Measurements from ENCODE around the gene GRK4. TPM values are rescaled to one million over a fixed set of nuclear protein-coding genes. Genes with fewer than 3 reads are reported as not detected.
A peak's percentile ranks its signal among the peaks of the same experiment; 100 is the strongest.
"Not testable (repeated sequence)": the region's sequence is repeated elsewhere in the genome, so short reads cannot be mapped to it uniquely, and the experiment has no call there.

Gene GRK4
- polyA plus RNA-seq, 1 donor from 2014 or later: 0.99 TPM

- not testable (repeated sequence) for H3K36me3 Mint-ChIP-seq, H3K4me3 Mint-ChIP-seq, H3K27me3 Mint-ChIP-seq, H3K27ac Mint-ChIP-seq
- peaks cover 2 to 13% (median 3%) of the 10 kb centered on the region in 3 donors for H3K9me3 Mint-ChIP-seq
- H3K4me1 Mint-ChIP-seq: peaks cover 12 to 16% (median 12%) of the 10 kb centered on the region in 3 donors
These were observed 87.9 kb downstream of the GRK4 start for GRCh38 chr4:3051141-3051897.

GRCh38 chr4:3054169-3054759 lies 90.9 kb downstream of the GRK4 start:
- Mint-ChIP-seq H3K9me3 (peaks cover 2 to 13% (median 3%) of the 10 kb centered on the region in 3 donors), H3K4me1 (peaks cover 6 to 14% (median 10%) of the 10 kb centered on the region in 3 donors), H3K36me3 (peaks cover 11% of the 10 kb centered on the region), H3K4me3 (peak overlapping the region in 1 of 4 donors; percentile 39), H3K27ac (no peak overlapping the region), H3K27me3 (no peaks in the 10 kb centered on the region)

GRCh38 chr4:3059943-3060342 lies 96.6 kb downstream of the GRK4 start:
- Mint-ChIP-seq H3K36me3 (peaks cover 12% of the 10 kb centered on the region), H3K9me3 (peaks cover 0 to 10% (median 0%) of the 10 kb centered on the region in 3 donors), H3K27me3 (no peaks in the 10 kb centered on the region), H3K4me1 (peaks cover 12% of the 10 kb centered on the region in 3 donors), H3K27ac (peak overlapping the region in 1 of 3 donors; percentile 31), H3K4me3 (peak overlapping the region in 1 of 4 donors; percentile 28)

GRCh38 chr4:3060946-3061345 lies 97.6 kb downstream of the GRK4 start:
- no peaks in the 10 kb centered on the region for H3K27me3 Mint-ChIP-seq
- H3K4me1 Mint-ChIP-seq: peaks cover 12% of the 10 kb centered on the region in 3 donors
- H3K9me3 Mint-ChIP-seq: peaks cover 0 to 3% (median 0%) of the 10 kb centered on the region in 3 donors
- no peak overlapping the region for H3K4me3 Mint-ChIP-seq
- no peak overlapping the region for H3K27ac Mint-ChIP-seq
- H3K36me3 Mint-ChIP-seq: peaks cover 11% of the 10 kb centered on the region

- Mint-ChIP-seq H3K9me3 (no peaks in the 10 kb centered on the region), H3K4me3 (no peak overlapping the region), H3K4me1 (peaks cover 12% of the 10 kb centered on the region in 3 donors), H3K36me3 (peaks cover 6% of the 10 kb centered on the region), H3K27me3 (no peaks in the 10 kb centered on the region), H3K27ac (peak overlapping the region in 2 of 3 donors; percentile 14 to 53)
These were observed 99.1 kb downstream of the GRK4 start for GRCh38 chr4:3062471-3062870.

- Mint-ChIP-seq H3K36me3 (peaks cover 6% of the 10 kb centered on the region), H3K27ac (no peak overlapping the region)
These were observed 102.2 kb downstream of the GRK4 start for GRCh38 chr4:3065551-3065950.

GRCh38 chr4:3066836-3067400 lies 103.5 kb downstream of the GRK4 start:
- no peak overlapping the region for H3K27ac Mint-ChIP-seq
- H3K27me3 Mint-ChIP-seq: no peaks in the 10 kb centered on the region
- no peaks in the 10 kb centered on the region for H3K9me3 Mint-ChIP-seq
- H3K36me3 Mint-ChIP-seq: peaks cover 6% of the 10 kb centered on the region
- peak overlapping the region in 1 of 4 donors; percentile 49 for H3K4me3 Mint-ChIP-seq
- peaks cover 0 to 3% (median 2%) of the 10 kb centered on the region in 3 donors for H3K4me1 Mint-ChIP-seq

More at GRCh38 chr4:3065551-3065950, 102.2 kb downstream of the GRK4 start:
- H3K9me3 Mint-ChIP-seq: no peaks in the 10 kb centered on the region
- no peaks in the 10 kb centered on the region for H3K27me3 Mint-ChIP-seq
- H3K4me1 Mint-ChIP-seq: peaks cover 0 to 3% (median 2%) of the 10 kb centered on the region in 3 donors
- no peak overlapping the region for H3K4me3 Mint-ChIP-seq

GRCh38 chr4:3067473-3068001 lies 104.2 kb downstream of the GRK4 start:
- Mint-ChIP-seq H3K4me1 (peaks cover 0 to 2% (median 2%) of the 10 kb centered on the region in 3 donors), H3K27me3 (no peaks in the 10 kb centered on the region), H3K36me3 (peaks cover 6% of the 10 kb centered on the region), H3K27ac (no peak overlapping the region), H3K9me3 (no peaks in the 10 kb centered on the region), H3K4me3 (no peak overlapping the region)

- no peak overlapping the region for H3K4me3 Mint-ChIP-seq
- no peak overlapping the region for H3K27ac Mint-ChIP-seq
- H3K4me1 Mint-ChIP-seq: peaks cover 0 to 2% (median 0%) of the 10 kb centered on the region in 3 donors
- no peaks in the 10 kb centered on the region for H3K27me3 Mint-ChIP-seq
- H3K9me3 Mint-ChIP-seq: no peaks in the 10 kb centered on the region
- H3K36me3 Mint-ChIP-seq: peaks cover 3% of the 10 kb centered on the region
These were observed 106.4 kb downstream of the GRK4 start for GRCh38 chr4:3069661-3070199.

- peaks cover 4 to 5% (median 5%) of the 10 kb centered on the region in 3 donors for H3K4me1 Mint-ChIP-seq
- H3K4me3 Mint-ChIP-seq: peak overlapping the region in 1 of 4 donors; percentile 29
- no peaks in the 10 kb centered on the region for H3K9me3 Mint-ChIP-seq
- peak overlapping the region in 1 of 3 donors; percentile 30 for H3K27ac Mint-ChIP-seq
- H3K36me3 Mint-ChIP-seq: peaks cover 2% of the 10 kb centered on the region
- H3K27me3 Mint-ChIP-seq: no peaks in the 10 kb centered on the region
These were observed 107.5 kb downstream of the GRK4 start for GRCh38 chr4:3070709-3071500.

- H3K27ac Mint-ChIP-seq: peak overlapping the region in 1 of 3 donors; percentile 30
These were observed 108.4 kb downstream of the GRK4 start for GRCh38 chr4:3071811-3072210.

GRCh38 chr4:3073158-3074077 lies 110.0 kb downstream of the GRK4 start:
- H3K9me3 Mint-ChIP-seq: no peaks in the 10 kb centered on the region
- H3K4me3 Mint-ChIP-seq: peak overlapping the region in 3 of 4 donors; percentile 29 to 95 (median 52)
- no peaks in the 10 kb centered on the region for H3K36me3 Mint-ChIP-seq
- peak overlapping the region in 1 of 3 donors; percentile 19 for H3K27ac Mint-ChIP-seq
- H3K4me1 Mint-ChIP-seq: peaks cover 16 to 24% (median 19%) of the 10 kb centered on the region in 3 donors
- H3K27me3 Mint-ChIP-seq: no peaks in the 10 kb centered on the region

More at GRCh38 chr4:3071811-3072210, 108.4 kb downstream of the GRK4 start:
- no peaks in the 10 kb centered on the region for H3K36me3 Mint-ChIP-seq
- H3K4me3 Mint-ChIP-seq: peak overlapping the region in 1 of 4 donors; percentile 29
- no peaks in the 10 kb centered on the region for H3K9me3 Mint-ChIP-seq
- no peaks in the 10 kb centered on the region for H3K27me3 Mint-ChIP-seq
- peaks cover 10 to 14% (median 12%) of the 10 kb centered on the region in 3 donors for H3K4me1 Mint-ChIP-seq

- Mint-ChIP-seq H3K27me3 (no peaks in the 10 kb centered on the region), H3K9me3 (no peaks in the 10 kb centered on the region), H3K4me3 (peak within 1 kb of the TSS; percentile 87 to 97 (median 92)), H3K27ac (peak within 1 kb of the TSS; percentile 19 to 94 (median 72)), H3K4me1 (peaks cover 17 to 25% (median 24%) of the 10 kb centered on the region in 3 donors), H3K36me3 (no peaks in the 10 kb centered on the region)
These were observed 110.9 kb downstream of the GRK4 start, which contains the start of the genes HTT and HTT-AS for GRCh38 chr4:3074078-3074845. Gene HTT (plus strand): TSS chr4:3074681. CDS start chr4:3074826, 145 bp downstream. Gene HTT-AS (minus strand): TSS chr4:3074538.

All from IgD-negative memory B cell (primary cell).